ENCODE measurements around the gene TBC1D1.

TBC1D1 gene

DNA sequence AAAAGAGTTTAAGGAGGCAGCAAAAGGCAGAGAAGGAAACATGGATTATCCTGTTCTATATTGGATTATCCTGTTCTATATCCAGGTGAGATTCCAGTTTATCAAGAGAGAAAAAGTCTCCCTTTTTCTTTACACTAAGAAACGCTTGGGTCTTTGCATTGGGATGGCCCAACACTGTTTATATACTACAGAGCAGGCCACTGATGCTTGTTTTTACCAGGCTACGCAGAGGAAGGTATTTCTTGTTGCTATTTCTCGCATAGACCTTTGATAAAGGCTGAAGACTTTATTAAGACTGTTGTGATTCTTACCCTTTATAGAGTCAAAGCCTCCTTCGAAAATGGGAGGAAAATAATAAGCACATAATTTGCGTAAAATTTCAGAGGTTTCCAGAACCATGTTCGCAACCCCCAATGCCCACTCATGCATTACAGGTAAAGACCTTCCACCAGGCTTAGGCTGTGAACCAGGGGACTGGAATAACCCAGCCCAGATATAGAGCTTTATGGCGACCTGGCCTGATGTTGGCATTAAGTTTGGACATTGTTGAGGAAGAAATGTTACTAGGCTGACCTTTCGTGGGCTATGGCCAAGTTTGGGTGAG, 287.6 kb downstream of the TBC1D1 start:
- DNase-seq = no peak

DNA sequence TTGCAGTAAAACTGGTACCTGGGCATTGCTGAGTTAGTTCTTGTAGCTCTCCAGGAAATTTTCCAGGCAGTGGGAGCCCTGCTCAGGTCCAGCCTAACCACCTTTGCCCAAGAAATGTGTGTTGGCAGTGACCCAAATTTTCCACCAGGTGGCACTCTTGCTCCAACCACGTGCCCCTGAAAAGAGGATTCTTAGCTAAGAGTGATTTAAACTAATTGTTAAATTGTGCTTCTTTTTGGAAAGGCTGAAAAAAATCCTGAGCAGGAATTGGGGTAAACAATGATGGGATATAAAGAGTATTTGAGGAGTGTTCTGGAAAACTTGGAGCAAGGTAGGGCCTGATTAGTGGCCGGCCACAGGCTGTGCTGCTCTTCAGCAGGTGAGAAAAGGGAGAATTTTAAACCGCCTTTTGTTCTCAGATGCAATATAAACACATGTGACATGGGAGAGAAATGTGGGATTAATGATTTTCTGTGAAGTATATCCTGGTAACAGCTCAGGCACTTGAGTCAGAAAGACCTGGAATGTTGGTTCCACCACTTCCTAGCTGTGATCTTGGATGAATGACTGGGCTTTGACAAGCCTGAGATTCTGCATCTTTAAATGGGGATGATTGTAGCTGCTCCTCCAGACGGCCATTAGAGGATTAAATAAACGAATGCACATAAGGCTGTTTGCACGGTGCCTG, 288.9 kb downstream of the TBC1D1 start:
- no peak for DNase-seq

DNA sequence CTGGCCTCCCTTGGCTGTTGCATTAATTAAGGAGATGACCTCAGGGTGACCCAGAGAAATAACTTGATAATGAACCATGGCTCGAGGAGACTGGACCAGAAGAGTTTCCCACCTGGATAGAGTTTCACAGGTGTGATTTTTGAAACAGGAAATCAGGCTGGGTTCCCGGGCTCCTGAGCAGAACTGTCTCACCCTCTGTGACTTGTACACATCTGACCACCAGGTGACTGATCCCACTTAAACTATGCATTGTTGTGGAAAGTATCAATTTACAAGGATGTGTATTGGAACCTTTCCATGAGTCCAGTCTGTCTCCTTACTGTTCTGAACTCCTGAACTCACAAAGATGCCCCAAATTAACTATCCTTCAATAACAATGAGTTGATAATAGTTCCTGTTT, 289.6 kb downstream of the TBC1D1 start:
- DNase-seq = no peak

DNA sequence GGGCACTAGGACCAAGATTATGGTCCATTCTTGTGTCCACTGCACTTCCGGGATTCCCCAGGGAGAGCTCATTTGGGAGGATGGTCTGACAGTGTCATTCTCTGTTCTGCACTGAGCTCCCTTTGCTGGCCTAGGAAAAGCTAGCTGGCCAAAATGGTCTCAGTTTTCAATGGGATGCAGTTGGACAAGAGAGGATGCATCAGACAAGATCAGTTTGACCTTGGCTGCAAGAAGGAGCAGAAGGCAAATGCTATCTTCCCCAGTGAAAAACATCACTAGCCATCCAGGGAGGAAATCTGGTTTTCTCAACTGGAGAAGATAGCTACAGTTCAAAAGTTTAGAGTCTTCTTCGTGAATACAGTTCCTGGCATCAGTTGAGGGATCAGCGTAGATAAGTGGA, 290.4 kb downstream of the TBC1D1 start:
- no peak for DNase-seq

DNA sequence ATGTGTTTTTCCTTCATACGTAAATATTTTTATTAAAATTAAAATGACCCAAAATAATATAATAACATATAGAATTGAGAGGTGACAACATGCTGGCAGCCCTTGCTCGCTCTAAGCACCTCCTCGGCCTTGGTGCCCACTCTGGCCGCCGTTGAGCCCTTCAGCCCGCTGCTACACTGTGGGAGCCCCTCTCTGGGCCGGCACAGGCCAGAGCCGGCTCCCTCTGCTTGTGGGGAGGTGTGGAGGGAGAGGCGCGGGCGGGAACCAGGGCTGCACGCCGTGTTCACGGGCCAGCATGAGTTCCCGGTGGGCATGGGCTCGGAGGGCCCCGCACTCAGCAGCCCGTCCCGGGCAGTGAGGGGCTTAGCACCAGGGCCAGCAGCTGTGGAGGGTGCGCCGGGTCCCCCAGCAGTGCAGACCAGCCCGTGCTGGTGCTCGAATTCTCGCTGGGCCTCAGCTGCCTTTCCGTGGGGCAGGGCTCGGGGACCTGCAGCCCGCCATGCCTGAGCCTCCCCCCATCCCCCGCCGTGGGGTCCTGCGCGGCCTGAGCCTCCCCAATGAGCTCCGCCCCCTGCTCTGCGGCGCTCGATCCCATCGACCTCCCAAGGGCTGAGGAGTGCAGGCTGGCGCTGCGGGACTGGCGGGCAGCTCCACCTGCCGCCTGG, 291.6 kb downstream of the TBC1D1 start:
- DNase-seq = no peak

DNA sequence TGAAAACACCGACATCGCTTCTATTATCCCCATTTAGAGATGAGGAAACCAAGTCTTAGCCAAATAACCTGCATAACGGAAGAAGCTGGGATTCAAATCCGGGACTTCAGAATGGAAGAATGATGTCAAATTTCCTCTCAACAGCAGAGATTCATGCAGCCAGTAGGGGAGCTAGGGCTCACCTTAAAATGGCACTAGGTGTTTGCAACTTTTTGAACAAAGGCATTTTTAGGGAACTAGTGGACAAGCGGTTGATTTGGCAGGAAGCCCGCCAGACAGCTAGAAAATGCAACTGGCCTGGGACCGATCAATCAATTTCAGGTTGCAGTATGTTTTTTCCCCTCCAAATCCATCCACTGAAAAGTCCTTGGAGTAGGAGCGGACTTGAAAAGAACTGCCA, 293.5 kb downstream of the TBC1D1 start:
- DNase-seq = no peak

DNA sequence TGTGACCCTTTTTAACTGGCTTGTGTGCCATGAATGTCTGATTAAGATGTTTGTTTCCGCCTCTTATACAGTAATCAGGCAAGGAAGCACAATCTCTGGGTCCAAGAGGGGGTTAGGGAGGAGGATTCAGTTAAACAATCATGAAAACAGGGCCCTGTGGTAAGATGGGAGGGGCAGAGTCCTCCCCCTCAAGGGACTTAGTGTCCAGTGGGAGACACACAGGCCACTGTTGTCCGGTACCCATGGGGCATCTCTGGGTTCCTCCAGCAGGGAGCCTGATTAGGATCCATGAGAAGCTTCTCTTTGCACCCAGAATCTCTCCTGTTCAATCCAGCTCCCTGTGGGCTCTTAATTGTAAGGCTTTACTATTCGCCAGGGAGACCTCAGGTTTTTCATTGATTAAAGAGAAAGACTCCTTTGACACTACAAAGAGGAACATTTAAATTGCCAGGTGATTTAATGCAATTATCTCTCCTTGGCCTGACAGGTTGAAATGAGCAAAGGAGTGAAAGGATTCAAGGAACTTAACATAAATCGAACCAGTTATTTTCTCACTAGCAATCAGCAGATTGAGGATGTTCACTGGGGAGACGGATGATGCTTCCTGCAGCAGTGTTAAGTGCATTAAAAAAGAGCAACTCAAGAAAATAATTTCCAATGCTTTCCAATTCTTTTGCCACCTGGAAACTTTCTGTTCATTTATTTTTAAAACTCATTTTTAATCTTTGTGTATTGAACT, 294.7 kb downstream of the TBC1D1 start:
- no peak for DNase-seq

DNA sequence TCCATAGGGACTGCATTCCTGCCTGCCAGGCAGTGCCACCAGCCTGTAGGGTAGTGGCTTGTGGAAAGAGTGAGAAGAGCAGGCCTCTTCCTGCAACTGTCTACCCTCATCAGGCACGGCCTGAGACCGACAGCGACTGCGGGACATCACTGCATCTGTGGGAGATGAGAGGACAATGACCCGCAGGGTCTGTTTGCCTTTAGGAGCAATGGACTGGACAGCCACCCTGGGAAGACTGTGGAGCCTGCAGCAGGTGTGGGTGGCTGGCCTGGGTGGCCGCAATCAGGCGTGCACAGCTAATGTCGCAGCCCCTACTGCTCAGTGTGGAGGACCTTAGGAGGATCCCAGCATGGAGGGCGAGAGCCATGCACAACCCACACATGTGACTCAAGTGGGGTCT, 297.3 kb downstream of the TBC1D1 start:
- no peak for DNase-seq

DNA sequence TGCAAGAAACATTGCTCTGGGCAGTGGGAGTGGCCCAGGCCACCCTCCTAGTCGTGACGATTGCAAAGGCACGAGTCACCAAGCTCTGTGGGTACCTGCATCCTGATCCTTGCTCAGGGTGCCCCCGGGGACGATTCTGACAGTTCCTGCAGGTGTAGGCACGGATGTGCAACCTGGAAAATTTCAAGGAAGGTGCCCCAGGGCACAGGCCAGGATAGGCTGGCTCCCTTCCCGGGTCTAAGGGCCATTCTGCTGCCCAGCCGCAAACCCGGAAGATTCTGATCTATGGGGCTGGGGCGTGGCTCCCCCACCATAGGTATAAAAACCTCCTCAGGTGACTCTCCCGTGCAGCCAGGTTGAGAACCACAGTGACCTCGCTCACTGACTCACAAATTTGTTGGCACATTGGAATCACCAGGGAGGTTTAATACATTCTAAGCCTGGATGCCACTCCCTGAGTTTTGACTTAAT, 297.8 kb downstream of the TBC1D1 start:
- DNase-seq = no peak
